ENCODE measurements around the gene PER2. TPM values are rescaled to one million over a fixed set of nuclear protein-coding genes. Genes with fewer than 3 reads are reported as not detected.
A peak's percentile ranks its signal among the peaks of the same experiment; 100 is the strongest.
"Not testable (repeated sequence)": the region's sequence is repeated elsewhere in the genome, so short reads cannot be mapped to it uniquely, and the experiment has no call there.

Gene PER2
- total RNA-seq, 1 donor from 2014 or later: 14.0 TPM

DNA sequence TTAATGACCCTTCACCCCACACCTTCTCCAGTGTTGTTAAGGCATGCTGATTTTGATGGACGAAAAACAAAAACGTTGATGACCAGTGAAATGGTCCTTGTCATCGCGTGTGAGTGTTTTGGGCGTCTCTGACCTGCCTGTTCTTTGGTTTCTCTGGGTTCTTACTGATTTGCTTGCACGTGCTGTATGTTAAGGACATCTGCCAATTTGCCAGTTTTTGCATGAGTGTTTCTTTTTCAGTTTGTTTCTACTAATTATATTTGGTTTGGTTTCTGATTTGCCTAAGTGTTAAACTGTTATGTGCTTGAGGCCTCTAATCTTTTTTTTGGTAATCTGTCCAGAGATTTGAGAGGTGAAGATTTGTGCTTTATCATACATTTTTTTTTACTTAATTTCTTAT is 46.5 kb upstream of the PER2 start:
- TF ChIP-seq, protein P1, sequence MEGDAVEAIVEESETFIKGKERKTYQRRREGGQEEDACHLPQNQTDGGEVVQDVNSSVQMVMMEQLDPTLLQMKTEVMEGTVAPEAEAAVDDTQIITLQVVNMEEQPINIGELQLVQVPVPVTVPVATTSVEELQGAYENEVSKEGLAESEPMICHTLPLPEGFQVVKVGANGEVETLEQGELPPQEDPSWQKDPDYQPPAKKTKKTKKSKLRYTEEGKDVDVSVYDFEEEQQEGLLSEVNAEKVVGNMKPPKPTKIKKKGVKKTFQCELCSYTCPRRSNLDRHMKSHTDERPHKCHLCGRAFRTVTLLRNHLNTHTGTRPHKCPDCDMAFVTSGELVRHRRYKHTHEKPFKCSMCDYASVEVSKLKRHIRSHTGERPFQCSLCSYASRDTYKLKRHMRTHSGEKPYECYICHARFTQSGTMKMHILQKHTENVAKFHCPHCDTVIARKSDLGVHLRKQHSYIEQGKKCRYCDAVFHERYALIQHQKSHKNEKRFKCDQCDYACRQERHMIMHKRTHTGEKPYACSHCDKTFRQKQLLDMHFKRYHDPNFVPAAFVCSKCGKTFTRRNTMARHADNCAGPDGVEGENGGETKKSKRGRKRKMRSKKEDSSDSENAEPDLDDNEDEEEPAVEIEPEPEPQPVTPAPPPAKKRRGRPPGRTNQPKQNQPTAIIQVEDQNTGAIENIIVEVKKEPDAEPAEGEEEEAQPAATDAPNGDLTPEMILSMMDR (conservative IDR thresholded peaks at IDR 0.05): no peak
- H3K27me3 Mint-ChIP-seq: no peaks in the 10 kb centered on the region
- peaks cover 9% of the 10 kb centered on the region for H3K36me3 Mint-ChIP-seq
- no peak overlapping the region for H3K27ac Mint-ChIP-seq
- no peaks in the 10 kb centered on the region for H3K9me3 Mint-ChIP-seq
- H3K4me1 Mint-ChIP-seq (ENCODE audit: unreplicated experiment): no peaks in the 10 kb centered on the region
- no peak for DNase-seq (ENCODE audit: extremely low spot score, unreplicated experiment)
- H3K4me3 Mint-ChIP-seq: no peak overlapping the region

DNA sequence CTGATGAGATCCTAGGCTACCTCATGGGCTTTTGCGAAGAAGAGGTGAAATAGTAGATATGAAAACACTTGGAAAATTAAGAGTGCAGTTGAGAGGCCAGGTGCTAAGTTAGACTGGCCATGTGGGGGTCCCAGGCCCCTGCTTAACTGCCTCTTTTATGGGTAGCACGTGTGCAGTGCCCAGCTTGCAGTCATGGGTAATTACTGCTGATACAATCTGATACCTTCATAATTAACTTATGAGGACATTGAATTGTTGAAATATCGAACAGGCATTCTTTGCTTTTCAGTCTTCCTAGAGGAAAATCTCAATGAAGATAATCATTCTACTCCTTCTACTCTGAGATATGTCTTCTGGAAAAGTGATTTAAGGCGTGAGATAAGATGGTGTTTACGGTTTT is 43.5 kb upstream of the PER2 start:
- no peak for DNase-seq (ENCODE audit: extremely low spot score, unreplicated experiment)
- peaks cover 16% of the 10 kb centered on the region for H3K36me3 Mint-ChIP-seq
- no peak overlapping the region for H3K27ac Mint-ChIP-seq
- no peaks in the 10 kb centered on the region for H3K9me3 Mint-ChIP-seq
- H3K4me3 Mint-ChIP-seq: no peak overlapping the region
- H3K4me1 Mint-ChIP-seq (ENCODE audit: unreplicated experiment): no peaks in the 10 kb centered on the region
- TF ChIP-seq, protein P1 (conservative IDR thresholded peaks at IDR 0.05): no peak
- H3K27me3 Mint-ChIP-seq: no peaks in the 10 kb centered on the region

DNA sequence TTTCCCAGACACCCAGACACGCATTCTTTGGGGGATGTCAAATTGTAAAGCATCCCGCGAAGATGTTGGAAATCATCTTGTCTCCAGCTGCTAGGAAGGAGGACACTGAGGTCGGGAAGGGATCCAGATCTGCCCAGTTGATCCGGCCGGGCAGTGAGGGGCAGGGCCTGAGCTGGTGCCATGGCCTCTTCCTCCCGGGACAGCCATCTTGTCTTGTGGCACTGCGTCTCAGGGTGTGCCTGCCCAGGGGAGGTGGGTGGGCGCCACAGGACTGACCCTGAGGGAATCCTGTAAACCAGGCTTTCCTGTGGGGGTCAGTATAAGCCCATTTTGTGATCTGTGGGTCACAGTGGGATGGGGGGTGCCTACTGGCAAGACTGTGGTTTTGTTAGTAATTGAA is 42.0 kb upstream of the PER2 start:
- no peak overlapping the region for H3K27ac Mint-ChIP-seq
- TF ChIP-seq, protein P1 (conservative IDR thresholded peaks at IDR 0.05): no peak
- H3K36me3 Mint-ChIP-seq: peaks cover 16% of the 10 kb centered on the region
- peak; percentile 36 for DNase-seq (ENCODE audit: extremely low spot score, unreplicated experiment)
- H3K9me3 Mint-ChIP-seq: no peaks in the 10 kb centered on the region
- no peaks in the 10 kb centered on the region for H3K4me1 Mint-ChIP-seq (ENCODE audit: unreplicated experiment)
- H3K27me3 Mint-ChIP-seq: no peaks in the 10 kb centered on the region
- H3K4me3 Mint-ChIP-seq: no peak overlapping the region

DNA sequence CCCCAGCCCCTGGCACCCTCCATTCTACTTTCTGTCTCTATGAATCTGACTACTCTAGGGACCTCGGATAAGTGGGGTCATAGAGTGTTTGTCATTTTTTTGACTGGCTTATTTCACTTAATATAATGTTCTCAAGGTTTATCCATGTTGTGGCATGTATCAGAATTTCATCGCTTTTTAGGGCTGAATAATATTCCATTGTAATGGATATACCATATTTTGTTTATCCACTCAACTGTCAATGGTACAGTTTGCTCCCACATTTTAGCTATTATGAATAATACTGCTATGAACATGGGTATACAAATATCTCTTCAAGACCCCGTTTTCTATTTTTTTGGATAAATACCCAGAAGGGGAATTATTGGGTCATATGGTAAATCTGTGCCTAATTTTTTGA is 39.3 kb upstream of the PER2 start:
- Mint-ChIP-seq H3K27ac (no peak overlapping the region), H3K4me3 (no peak overlapping the region), H3K4me1 (ENCODE audit: unreplicated experiment) (no peaks in the 10 kb centered on the region), H3K9me3 (no peaks in the 10 kb centered on the region), H3K27me3 (no peaks in the 10 kb centered on the region), H3K36me3 (peaks cover 22% of the 10 kb centered on the region)
- no peak for DNase-seq (ENCODE audit: extremely low spot score, unreplicated experiment)
- TF ChIP-seq, protein P1 (conservative IDR thresholded peaks at IDR 0.05): no peak

DNA sequence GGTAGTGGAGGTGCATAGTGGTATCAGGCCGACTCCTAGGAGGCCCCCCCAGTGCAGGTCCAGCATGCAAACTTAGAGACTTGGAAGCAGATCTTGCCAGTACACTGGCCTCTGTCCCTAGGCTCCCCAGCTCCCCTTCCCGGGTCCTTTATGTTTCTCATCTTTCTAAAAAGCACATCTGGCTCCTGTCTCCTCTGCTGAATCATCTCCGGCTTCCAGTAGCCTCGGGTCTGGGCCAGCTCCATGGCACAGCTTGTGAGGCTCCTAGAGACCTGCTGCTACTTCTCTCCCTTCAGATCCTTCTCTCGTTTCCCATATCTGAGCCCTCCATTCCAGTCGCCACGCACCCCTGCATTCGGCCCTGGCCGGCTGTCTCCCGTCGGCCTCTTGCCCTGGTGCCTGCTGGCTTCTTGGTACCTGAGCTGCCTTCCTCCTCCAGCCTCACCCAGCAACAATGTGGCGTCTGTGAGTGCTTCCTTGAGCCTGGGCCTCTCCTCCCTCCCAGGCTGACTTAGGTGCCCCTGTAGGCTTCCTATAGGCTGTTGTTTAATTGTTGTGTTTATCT is 38.5 kb upstream of the PER2 start:
- no peak for DNase-seq (ENCODE audit: extremely low spot score, unreplicated experiment)
- no peak overlapping the region for H3K4me3 Mint-ChIP-seq
- H3K27me3 Mint-ChIP-seq: no peaks in the 10 kb centered on the region
- H3K9me3 Mint-ChIP-seq: no peaks in the 10 kb centered on the region
- peaks cover 1% of the 10 kb centered on the region for H3K4me1 Mint-ChIP-seq (ENCODE audit: unreplicated experiment)
- peaks cover 22% of the 10 kb centered on the region for H3K36me3 Mint-ChIP-seq
- no peak overlapping the region for H3K27ac Mint-ChIP-seq
- TF ChIP-seq, protein P1 (conservative IDR thresholded peaks at IDR 0.05): no peak

DNA sequence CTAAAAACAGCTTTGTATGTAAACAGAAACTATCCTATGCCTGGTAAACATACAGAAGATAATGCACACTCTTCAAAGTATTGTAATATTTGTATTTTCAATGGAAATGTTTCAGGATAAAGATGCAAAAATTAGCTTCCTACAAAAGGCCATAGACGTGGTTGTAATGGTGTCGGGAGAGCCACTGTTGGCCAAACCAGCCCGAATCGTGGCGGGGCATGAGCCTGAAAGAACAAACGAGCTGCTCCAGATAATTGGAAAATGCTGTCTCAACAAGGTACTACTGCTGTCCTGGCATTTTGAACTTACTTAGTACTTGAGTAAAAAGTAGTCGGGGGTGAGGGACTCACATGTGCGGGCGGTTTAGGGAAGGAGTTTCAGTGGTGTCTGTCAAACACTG is 37.3 kb upstream of the PER2 start:
- peaks cover 22% of the 10 kb centered on the region for H3K36me3 Mint-ChIP-seq
- H3K27me3 Mint-ChIP-seq: no peaks in the 10 kb centered on the region
- no peaks in the 10 kb centered on the region for H3K9me3 Mint-ChIP-seq
- TF ChIP-seq, protein P1 (conservative IDR thresholded peaks at IDR 0.05): no peak
- no peak overlapping the region for H3K4me3 Mint-ChIP-seq
- H3K4me1 Mint-ChIP-seq (ENCODE audit: unreplicated experiment): peaks cover 10% of the 10 kb centered on the region
- no peak overlapping the region for H3K27ac Mint-ChIP-seq
- DNase-seq (ENCODE audit: extremely low spot score, unreplicated experiment): peak; percentile 20

DNA sequence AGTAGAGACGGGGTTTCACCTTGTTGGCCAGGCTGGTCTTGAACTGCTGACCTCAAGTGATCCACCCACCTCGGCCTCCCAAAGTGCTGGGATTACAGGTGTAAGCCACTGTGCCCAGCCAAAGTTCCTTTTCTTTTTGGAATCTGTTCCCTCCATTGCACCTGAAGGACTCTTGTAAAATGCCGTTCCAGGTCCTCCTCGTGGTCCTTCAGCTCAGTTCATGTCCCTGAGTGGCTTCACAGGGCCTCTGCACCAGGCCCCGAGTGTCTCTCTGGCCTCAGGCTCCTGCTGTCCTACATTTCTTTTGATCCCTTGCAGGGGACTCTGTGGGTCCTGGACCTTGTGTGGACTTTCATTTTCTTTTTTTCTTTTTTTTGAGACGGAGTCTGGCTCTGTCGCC is 35.8 kb upstream of the PER2 start:
- peak; percentile 8 for DNase-seq (ENCODE audit: extremely low spot score, unreplicated experiment)
- H3K27me3 Mint-ChIP-seq, H3K4me3 Mint-ChIP-seq, H3K9me3 Mint-ChIP-seq, H3K27ac Mint-ChIP-seq: not testable (repeated sequence)
- H3K36me3 Mint-ChIP-seq: peaks cover 22% of the 10 kb centered on the region
- H3K4me1 Mint-ChIP-seq (ENCODE audit: unreplicated experiment): peaks cover 14% of the 10 kb centered on the region
